Superior temporal gyrus (tissue), 1 donor: ENCODE data around the gene MAP3K13.

Experiments
- DNase-seq: peaks from one replicate; pipeline ENCODE4 v3.0.0-alpha.2; 2016; ENCODE audit errors: extremely low spot score

Gene MAP3K13

DNA sequence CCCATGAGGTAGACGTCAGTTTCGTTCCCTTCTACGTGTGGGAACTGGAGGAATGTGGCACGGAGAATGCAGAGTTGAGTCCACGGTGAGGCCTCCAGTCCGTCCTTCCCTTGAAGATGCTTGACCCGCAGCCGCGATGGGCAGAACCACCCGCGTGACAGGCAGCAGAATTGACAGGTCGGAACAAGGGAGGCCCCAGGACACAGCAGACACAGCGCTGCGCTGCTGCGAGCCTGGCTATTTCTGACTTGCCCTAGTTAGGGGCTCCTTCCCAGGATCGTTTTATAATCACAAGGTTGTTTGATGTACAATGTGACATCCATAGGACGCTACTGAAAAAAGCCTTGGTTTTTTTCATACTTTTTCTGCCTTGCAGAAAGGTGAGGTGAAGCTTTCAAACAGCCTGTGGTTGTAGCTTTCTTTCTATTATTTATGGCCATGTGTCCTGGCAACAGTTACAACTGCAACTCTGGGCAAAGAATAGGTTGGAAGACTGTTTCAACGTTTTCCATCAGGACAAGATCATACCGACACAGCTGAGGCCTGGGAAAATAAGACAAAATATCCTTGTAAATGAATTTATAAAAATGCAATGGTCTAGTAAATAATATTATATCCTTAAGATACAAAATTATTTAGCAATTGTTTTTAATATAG lies 145.5 kb downstream of the MAP3K13 start:
- no peak for DNase-seq

DNA sequence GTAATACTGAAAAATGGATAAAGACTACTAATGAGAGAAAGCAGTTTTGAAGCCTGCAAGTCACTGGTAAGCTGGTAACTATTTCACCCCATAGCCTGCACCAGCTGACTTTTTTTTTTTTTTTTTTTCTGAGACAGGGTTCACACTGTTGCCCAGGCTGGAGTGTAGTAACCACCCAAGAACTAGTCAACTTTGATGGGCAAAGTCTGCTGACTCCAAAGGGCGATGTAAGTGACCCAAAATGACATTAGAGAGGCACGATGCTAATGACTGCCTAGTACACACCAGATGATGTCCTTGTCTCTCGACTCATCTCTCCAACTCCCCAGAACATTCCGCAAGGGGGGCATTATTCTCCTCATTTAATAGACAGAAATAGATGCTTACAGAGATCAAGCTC lies 148.8 kb downstream of the MAP3K13 start:
- DNase-seq = no peak

GRCh38 chr3:185517387-185518130 lies 154.6 kb downstream of the MAP3K13 start:
- DNase-seq = no peak

GRCh38 chr3:185519021-185519420 lies 156.1 kb downstream of the MAP3K13 start:
- no peak for DNase-seq

DNA sequence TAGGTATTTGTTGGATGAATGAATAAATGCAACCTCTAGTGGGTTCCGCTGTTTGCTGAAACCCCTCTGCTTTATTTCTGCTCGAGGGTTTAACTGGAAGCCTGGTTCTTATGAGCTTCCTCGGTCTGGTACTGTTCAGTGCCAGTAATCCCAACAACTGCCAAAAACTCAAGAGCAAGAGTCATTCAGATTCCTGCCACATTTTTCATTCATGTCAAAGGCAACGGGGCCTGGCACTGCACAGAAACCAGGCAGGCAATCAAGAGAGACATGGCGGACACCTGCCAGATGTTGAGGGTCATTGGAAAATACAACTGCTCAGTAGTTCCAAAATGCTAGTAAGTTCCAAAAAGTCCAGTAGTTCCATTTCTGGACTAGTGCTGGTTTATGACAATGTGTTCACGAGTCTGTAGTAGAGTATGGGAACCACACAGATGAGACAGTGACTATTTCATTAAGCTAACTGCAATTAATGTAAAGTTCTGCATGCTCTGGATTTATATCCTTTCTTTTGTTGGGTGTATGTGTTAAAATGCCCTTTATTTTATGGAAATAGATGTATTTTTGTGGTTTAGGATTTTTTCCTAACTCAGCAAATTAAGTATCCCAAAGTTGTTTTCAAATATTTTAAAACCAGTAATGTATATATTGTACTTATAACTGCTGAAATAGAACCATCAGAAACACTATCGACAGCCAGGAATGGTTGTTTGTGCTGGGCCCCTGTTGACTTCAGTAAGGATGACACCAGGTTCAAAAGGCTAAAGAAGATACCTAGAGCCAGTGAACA lies 158.6 kb downstream of the MAP3K13 start:
- DNase-seq = no peak

GRCh38 chr3:185526349-185526951 lies 163.5 kb downstream of the MAP3K13 start:
- DNase-seq = no peak

GRCh38 chr3:185527364-185527763 lies 164.4 kb downstream of the MAP3K13 start:
- DNase-seq = no peak

- DNase-seq = no peak
Observed at GRCh38 chr3:185528532-185528931, 165.6 kb downstream of the MAP3K13 start.

GRCh38 chr3:185530856-185531255 lies 167.9 kb downstream of the MAP3K13 start:
- no peak for DNase-seq

DNA sequence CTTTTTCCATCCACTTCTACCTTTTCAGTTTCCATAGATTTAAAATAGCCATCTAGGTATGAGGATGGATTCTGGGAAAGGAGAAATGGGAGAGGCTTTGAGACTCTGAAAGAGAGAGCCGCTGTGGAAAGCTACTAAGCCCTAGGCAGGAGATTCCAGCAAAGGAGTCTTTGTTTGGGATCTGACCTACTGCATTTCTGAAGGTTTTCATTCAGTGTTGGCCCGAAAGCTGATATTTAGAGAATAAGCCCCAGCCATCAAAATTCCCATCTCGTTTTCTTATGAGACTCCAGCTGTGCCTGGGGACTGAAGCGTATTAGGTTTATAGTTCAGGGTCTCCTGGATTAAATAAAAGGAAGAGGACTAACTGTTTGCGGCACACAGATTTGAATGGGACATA lies 170.0 kb downstream of the MAP3K13 start:
- no peak for DNase-seq

DNA sequence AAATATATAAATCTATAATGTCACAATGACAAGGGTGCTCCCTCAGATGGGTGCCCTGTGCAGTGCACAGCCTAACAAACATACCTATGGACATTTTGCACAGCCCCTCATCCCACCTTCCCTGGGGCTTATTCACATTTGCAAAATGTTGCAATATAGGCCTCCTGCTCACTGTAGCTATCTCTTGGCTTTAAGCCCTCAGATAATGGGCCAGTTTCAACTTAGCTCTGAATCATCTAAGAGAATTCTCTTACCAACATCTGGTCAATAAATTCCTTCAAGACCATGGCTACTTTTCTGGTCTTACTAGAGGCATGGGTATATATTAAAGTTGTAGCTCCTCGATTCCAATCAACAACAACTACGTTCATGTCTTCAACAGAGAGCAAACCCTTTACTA lies 171.6 kb downstream of the MAP3K13 start:
- DNase-seq = no peak

DNA sequence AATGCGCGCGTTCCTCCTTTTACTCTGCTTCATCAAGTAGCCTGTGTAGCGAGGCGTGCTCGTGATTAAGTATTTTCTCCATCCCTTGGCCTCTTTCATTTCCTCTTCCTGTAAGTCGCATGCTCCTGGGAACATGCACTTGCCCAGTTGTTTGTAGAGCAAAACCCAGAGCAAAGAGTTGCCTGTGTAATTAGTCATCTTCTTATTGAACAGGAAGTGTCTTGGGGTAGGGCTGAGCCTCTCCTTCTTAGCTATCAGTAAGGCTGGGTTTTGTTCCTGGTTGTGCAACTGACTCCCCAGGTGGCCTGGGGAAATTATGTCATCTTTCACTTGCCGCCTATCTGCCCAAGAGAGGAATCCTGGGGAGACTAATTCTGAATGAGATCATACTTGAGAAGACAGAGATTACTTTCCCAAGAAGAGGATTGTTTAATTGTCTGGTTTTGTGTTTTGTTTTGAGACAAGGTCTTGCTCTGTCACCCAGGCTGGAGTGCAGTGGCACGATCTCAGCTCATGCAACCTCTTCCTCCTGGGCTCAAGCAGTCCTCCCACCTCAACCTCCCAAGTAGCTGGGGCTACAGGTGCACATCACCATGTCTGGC lies 174.5 kb downstream of the MAP3K13 start:
- no peak for DNase-seq
